Type B pancreatic cell (in vitro differentiated cells): ENCODE results near the gene SNTB2. TPM values are rescaled to one million over a fixed set of nuclear protein-coding genes. Genes with fewer than 3 reads are reported as not detected.
"Not testable (repeated sequence)": the region's sequence is repeated elsewhere in the genome, so short reads cannot be mapped to it uniquely, and the experiment has no call there.

Experiments
- DNase-seq: peaks from one replicate; pipeline ENCODE4 v3.0.0; 2021; ENCODE audit warnings: mixed read lengths; ENCODE audit not compliant: unreplicated experiment; ENCODE audit errors: extremely low spot score
- H3K27ac Mint-ChIP-seq: 2 replicates; pipeline ENCODE4 v1.8.0; 2021; ENCODE audit warnings: mild to moderate bottlenecking, mixed read lengths
- H3K27me3 Mint-ChIP-seq: 2 replicates; pipeline ENCODE4 v1.8.0; 2021; ENCODE audit warnings: mixed read lengths
- H3K36me3 Mint-ChIP-seq: 2 replicates; pipeline ENCODE4 v1.8.0; 2021; ENCODE audit warnings: mixed read lengths
- H3K4me1 Mint-ChIP-seq: one replicate; pipeline ENCODE4 v1.8.0; 2021; ENCODE audit warnings: mixed read lengths; ENCODE audit not compliant: unreplicated experiment
- H3K4me3 Mint-ChIP-seq: 2 replicates; pipeline ENCODE4 v1.8.0; 2021; ENCODE audit warnings: mild to moderate bottlenecking, mixed read lengths
- H3K9me3 Mint-ChIP-seq: 2 replicates; pipeline ENCODE4 v1.8.0; 2021; ENCODE audit warnings: mixed read lengths
- CTCF ChIP-seq: fragments of 200-600 bp; sonication (generic); conservative IDR thresholded peaks from 2 replicates; pipeline ENCODE4 v1.5.0; 2021; ENCODE audit warnings: antibody characterized with exemption, mild to moderate bottlenecking
- total RNA-seq: library from RNA; stranded (reverse); gene quantifications from 2 replicates; pipeline ENCODE4 v1.2.1, GENCODE V29; 2021; ENCODE audit warnings: low replicate concordance

The SNTB2 gene
- total RNA-seq, 1 donor from 2014 or later, result 22.2 TPM

- TF ChIP-seq CTCF, result peak; percentile 90
- H3K9me3 Mint-ChIP-seq, result no peaks in the 10 kb centered on the region
- no peaks in the 10 kb centered on the region for H3K4me1 Mint-ChIP-seq
- H3K27me3 Mint-ChIP-seq, result no peaks in the 10 kb centered on the region
- no peak for DNase-seq
- H3K4me3 Mint-ChIP-seq, result no peak overlapping the region
- no peak overlapping the region for H3K27ac Mint-ChIP-seq
- H3K36me3 Mint-ChIP-seq, result peaks cover 7% of the 10 kb centered on the region
Observed at GRCh38 chr16:69286941-69287713, 100.2 kb downstream of the SNTB2 start.

DNA sequence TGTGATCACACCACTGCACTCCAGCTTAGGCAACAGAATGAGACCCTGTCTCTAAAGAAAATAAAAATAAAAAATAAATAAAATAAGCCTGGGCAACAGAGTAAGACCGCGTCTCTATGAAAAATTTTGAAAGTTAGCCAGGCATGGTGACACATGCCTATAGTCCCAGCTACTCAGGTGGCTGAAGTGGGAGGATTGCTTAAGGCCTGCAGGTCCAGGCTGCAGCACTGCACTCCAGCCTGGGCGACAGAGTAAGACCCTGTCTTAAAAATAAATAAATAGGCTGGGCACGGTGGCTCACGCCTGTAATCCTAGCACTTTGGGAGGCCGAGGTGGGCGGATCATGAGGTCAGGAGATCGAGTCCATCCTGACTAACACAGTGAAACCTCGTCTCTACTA, 104.7 kb downstream of the SNTB2 start:
- DNase-seq, H3K9me3 Mint-ChIP-seq, H3K27me3 Mint-ChIP-seq, H3K36me3 Mint-ChIP-seq, H3K4me1 Mint-ChIP-seq, H3K4me3 Mint-ChIP-seq, H3K27ac Mint-ChIP-seq: not testable (repeated sequence)

- no peaks in the 10 kb centered on the region for H3K4me1 Mint-ChIP-seq
- DNase-seq, result no peak
- H3K27ac Mint-ChIP-seq, result no peak overlapping the region
- peaks cover 5% of the 10 kb centered on the region for H3K36me3 Mint-ChIP-seq
- H3K9me3 Mint-ChIP-seq, result no peaks in the 10 kb centered on the region
- no peak overlapping the region for H3K4me3 Mint-ChIP-seq
- no peaks in the 10 kb centered on the region for H3K27me3 Mint-ChIP-seq
- no peak for TF ChIP-seq CTCF
Observed at GRCh38 chr16:69293401-69293800, 106.4 kb downstream of the SNTB2 start.

DNA sequence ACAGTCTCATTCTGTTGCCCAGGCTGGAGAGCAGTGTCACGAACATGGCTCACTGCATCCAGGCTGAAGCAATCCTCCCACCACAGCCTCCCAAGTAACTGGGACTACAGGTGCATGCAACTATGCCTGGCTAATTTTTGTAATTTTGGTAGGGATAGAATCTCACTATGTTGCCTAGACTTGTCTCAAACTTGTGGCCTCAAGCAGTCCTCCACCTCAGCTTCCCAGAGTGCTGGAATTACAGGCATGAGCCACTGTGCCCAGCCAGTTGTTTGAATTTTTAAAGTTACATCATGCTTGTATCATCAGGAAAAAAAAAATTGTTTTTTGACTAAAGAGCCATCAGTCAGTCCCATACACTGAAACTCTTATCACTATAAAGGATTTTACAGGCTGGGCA, 107.1 kb downstream of the SNTB2 start:
- no peak for TF ChIP-seq CTCF
- Mint-ChIP-seq H3K4me1 (no peaks in the 10 kb centered on the region), H3K27me3 (no peaks in the 10 kb centered on the region), H3K27ac (no peak overlapping the region), H3K9me3 (no peaks in the 10 kb centered on the region), H3K36me3 (peaks cover 7% of the 10 kb centered on the region), H3K4me3 (no peak overlapping the region)
- no peak for DNase-seq

- H3K9me3 Mint-ChIP-seq, H3K27me3 Mint-ChIP-seq, H3K4me1 Mint-ChIP-seq, H3K27ac Mint-ChIP-seq, DNase-seq, H3K4me3 Mint-ChIP-seq: not testable (repeated sequence)
- H3K36me3 Mint-ChIP-seq, result peaks cover 13% of the 10 kb centered on the region
Observed at GRCh38 chr16:69296771-69297170, 109.8 kb downstream of the SNTB2 start.

- no peaks in the 10 kb centered on the region for H3K4me1 Mint-ChIP-seq
- DNase-seq, result no peak
- no peak for TF ChIP-seq CTCF
- no peaks in the 10 kb centered on the region for H3K27me3 Mint-ChIP-seq
- H3K27ac Mint-ChIP-seq, result no peak overlapping the region
- H3K36me3 Mint-ChIP-seq, result peaks cover 16% of the 10 kb centered on the region
- H3K9me3 Mint-ChIP-seq, result no peaks in the 10 kb centered on the region
- no peak overlapping the region for H3K4me3 Mint-ChIP-seq
Observed at GRCh38 chr16:69298261-69298660, 111.3 kb downstream of the SNTB2 start.
